Endodermal cell (in vitro differentiated cells): ENCODE results near the gene GLIS1. TPM values are rescaled to one million over a fixed set of nuclear protein-coding genes. Genes with fewer than 3 reads are reported as not detected.

ENCODE experiments used
- DNase-seq: peaks from one replicate; pipeline ENCODE4 v3.0.0-alpha.2; 2017
- H3K27ac ChIP-seq: 2 replicates; pipeline ENCODE4 v1.5.1; 2013; ENCODE audit warnings: mild to moderate bottlenecking, low read depth, low read length, moderate library complexity
- H3K27me3 ChIP-seq: 2 replicates; pipeline ENCODE4 v1.6.1; 2013; ENCODE audit warnings: mild to moderate bottlenecking, low read length, moderate library complexity; ENCODE audit not compliant: insufficient read depth, control insufficient read depth, poor library complexity, severe bottlenecking
- H3K36me3 ChIP-seq: 2 replicates; pipeline ENCODE4 v1.7.0; 2013; ENCODE audit warnings: mild to moderate bottlenecking, low read length, moderate library complexity; ENCODE audit not compliant: control insufficient read depth, insufficient read depth
- H3K4me1 ChIP-seq: one replicate; pipeline ENCODE4 v1.7.0; 2013; ENCODE audit warnings: low read length; ENCODE audit not compliant: control insufficient read depth, insufficient read depth
- H3K4me3 ChIP-seq: 2 replicates; pipeline ENCODE4 v1.5.1; 2013; ENCODE audit warnings: mild to moderate bottlenecking, low read length, moderate library complexity
- H3K9ac ChIP-seq: 2 replicates; pipeline ENCODE4 v1.6.1; 2013; ENCODE audit warnings: mild to moderate bottlenecking, low read length, moderate library complexity; ENCODE audit not compliant: poor library complexity, severe bottlenecking; ENCODE audit errors: extremely low read depth
- H3K9me3 ChIP-seq: 2 replicates; pipeline ENCODE4 v1.6.1; 2013; ENCODE audit warnings: mild to moderate bottlenecking, low read length, moderate library complexity; ENCODE audit not compliant: control insufficient read depth
- H3K27ac Mint-ChIP-seq: 2 replicates; pipeline ENCODE4 v1.8.0; 2020; ENCODE audit warnings: mixed read lengths
- H3K27me3 Mint-ChIP-seq: 2 replicates; pipeline ENCODE4 v1.8.0; 2021; ENCODE audit warnings: mild to moderate bottlenecking, mixed read lengths; ENCODE audit not compliant: insufficient read depth
- H3K36me3 Mint-ChIP-seq: 2 replicates; pipeline ENCODE4 v1.8.0; 2020; ENCODE audit warnings: low read depth, mixed read lengths
- H3K4me1 Mint-ChIP-seq: 2 replicates; pipeline ENCODE4 v1.8.0; 2020; ENCODE audit warnings: mixed read lengths
- H3K4me3 Mint-ChIP-seq: 2 replicates; pipeline ENCODE4 v1.8.0; 2020; ENCODE audit warnings: mild to moderate bottlenecking, moderate library complexity, mixed read lengths
- H3K9me3 Mint-ChIP-seq: 2 replicates; pipeline ENCODE4 v1.8.0; 2020; ENCODE audit warnings: mild to moderate bottlenecking, mixed read lengths
- CTCF ChIP-seq: fragments of 200-600 bp; sonication (generic); conservative IDR thresholded peaks from 2 replicates; pipeline ENCODE4 v1.5.0; 2021; ENCODE audit warnings: antibody characterized with exemption, mild to moderate bottlenecking
- WGBS, 2 experiments: methylation state at CpG; one replicate each; pipeline versions ENCODE4 v1.1.5 to v1.1.7; 2013; ENCODE audit warnings: missing lambda C conversion rate in 2 of 2, mixed read lengths in 1 of 2; ENCODE audit not compliant: insufficient coverage in 1 of 2, insufficient read length in 1 of 2; 5-methylcytosine and 5-hydroxymethylcytosine counted together
- total RNA-seq, 2 donors: library from RNA; stranded (reverse); fragmentation: NEBNext Ultra II Directional in 1 of 2; extraction: Animal tissue kit (Norgen Biotek cat#: 25700) in 1 of 2; gene quantifications; 2 replicates in 1 of 2; 3 replicates in 1 of 2; pipeline ENCODE4 v1.2.1, GENCODE V29; 2021

The GLIS1 gene
- total RNA-seq, 2 donors from 2014 or later, result 2.1 to 3.9 TPM

GRCh38 chr1:53717025-53717804, 21.7 kb downstream of the GLIS1 start:
- Histone ChIP-seq H3K27me3 (no peaks in the 10 kb centered on the region), H3K9me3 (no peaks in the 10 kb centered on the region), H3K27ac (no peak overlapping the region), H3K36me3 (no peaks in the 10 kb centered on the region), H3K4me1 (no peaks in the 10 kb centered on the region), H3K4me3 (no peak overlapping the region), H3K9ac (no peak overlapping the region)
- Mint-ChIP-seq H3K27ac (no peak overlapping the region), H3K4me1 (peaks cover 3% of the 10 kb centered on the region), H3K9me3 (no peaks in the 10 kb centered on the region), H3K27me3 (no peaks in the 10 kb centered on the region), H3K36me3 (no peaks in the 10 kb centered on the region), H3K4me3 (no peak overlapping the region)
- TF ChIP-seq CTCF, result no peak
- 84 to 87% methylated on average over 4 to 6 of the region's 6 CpGs for WGBS, 2 experiments
- DNase-seq, result no peak

- no peak overlapping the region for H3K4me3 Mint-ChIP-seq
- TF ChIP-seq CTCF, result no peak
- no peak for DNase-seq
- no peaks in the 10 kb centered on the region for H3K27me3 Mint-ChIP-seq
- Histone ChIP-seq H3K4me3 (no peak overlapping the region), H3K9me3 (no peaks in the 10 kb centered on the region), H3K27me3 (no peaks in the 10 kb centered on the region), H3K4me1 (no peaks in the 10 kb centered on the region), H3K36me3 (no peaks in the 10 kb centered on the region), H3K9ac (no peak overlapping the region), H3K27ac (no peak overlapping the region)
- H3K9me3 Mint-ChIP-seq, result no peaks in the 10 kb centered on the region
- WGBS, 2 experiments, result 77 to 83% methylated on average over 3 to 5 of the region's 5 CpGs
- no peaks in the 10 kb centered on the region for H3K36me3 Mint-ChIP-seq
- peaks cover 4% of the 10 kb centered on the region for H3K4me1 Mint-ChIP-seq
- no peak overlapping the region for H3K27ac Mint-ChIP-seq
These were observed 22.8 kb downstream of the GLIS1 start for GRCh38 chr1:53716150-53716549.

GRCh38 chr1:53715478-53715877, 23.5 kb downstream of the GLIS1 start:
- 60 to 66% methylated on average over 10 to 11 of the region's 11 CpGs for WGBS, 2 experiments
- TF ChIP-seq CTCF, result peak; percentile 89
- H3K36me3 Mint-ChIP-seq, result no peaks in the 10 kb centered on the region
- H3K27me3 Mint-ChIP-seq, result no peaks in the 10 kb centered on the region
- Histone ChIP-seq H3K9me3 (no peaks in the 10 kb centered on the region), H3K9ac (no peak overlapping the region), H3K36me3 (no peaks in the 10 kb centered on the region), H3K27ac (no peak overlapping the region), H3K4me1 (no peaks in the 10 kb centered on the region), H3K4me3 (no peak overlapping the region), H3K27me3 (no peaks in the 10 kb centered on the region)
- H3K9me3 Mint-ChIP-seq, result no peaks in the 10 kb centered on the region
- peaks cover 8% of the 10 kb centered on the region for H3K4me1 Mint-ChIP-seq
- peak; percentile 93 for DNase-seq
- no peak overlapping the region for H3K27ac Mint-ChIP-seq
- H3K4me3 Mint-ChIP-seq, result no peak overlapping the region
